Osteocyte (in vitro differentiated cells): ENCODE data around the gene SEMA3D. TPM values are rescaled to one million over a fixed set of nuclear protein-coding genes. Genes with fewer than 3 reads are reported as not detected.

Source experiments
- DNase-seq: peaks from one replicate; pipeline ENCODE4 v3.0.0; 2021; ENCODE audit warnings: mixed read lengths; ENCODE audit not compliant: unreplicated experiment; ENCODE audit errors: extremely low spot score
- H3K27ac Mint-ChIP-seq: one replicate; pipeline ENCODE4 v1.8.0; 2021; ENCODE audit warnings: mild to moderate bottlenecking, mixed read lengths; ENCODE audit not compliant: unreplicated experiment
- H3K27me3 Mint-ChIP-seq: one replicate; pipeline ENCODE4 v1.8.0; 2021; ENCODE audit warnings: mixed read lengths; ENCODE audit not compliant: unreplicated experiment
- H3K36me3 Mint-ChIP-seq: one replicate; pipeline ENCODE4 v1.8.0; 2021; ENCODE audit warnings: mixed read lengths; ENCODE audit not compliant: unreplicated experiment
- H3K4me1 Mint-ChIP-seq: one replicate; pipeline ENCODE4 v1.8.0; 2021; ENCODE audit warnings: mixed read lengths; ENCODE audit not compliant: unreplicated experiment
- H3K4me3 Mint-ChIP-seq: one replicate; pipeline ENCODE4 v1.8.0; 2021; ENCODE audit warnings: mild to moderate bottlenecking, moderate library complexity, mixed read lengths; ENCODE audit not compliant: unreplicated experiment
- H3K9me3 Mint-ChIP-seq: one replicate; pipeline ENCODE4 v1.8.0; 2021; ENCODE audit warnings: mixed read lengths; ENCODE audit not compliant: unreplicated experiment
- CTCF ChIP-seq: fragments of 200-600 bp; sonication (generic); IDR thresholded peaks from 2 replicates; pipeline ENCODE4 v1.5.0; 2021; ENCODE audit warnings: antibody characterized with exemption, mild to moderate bottlenecking, moderate library complexity
- total RNA-seq: library from RNA; stranded (reverse); gene quantifications from 2 replicates; pipeline ENCODE4 v1.2.1, GENCODE V29; 2021

SEMA3D gene
- total RNA-seq, 1 donor from 2014 or later: 18.6 TPM

DNA sequence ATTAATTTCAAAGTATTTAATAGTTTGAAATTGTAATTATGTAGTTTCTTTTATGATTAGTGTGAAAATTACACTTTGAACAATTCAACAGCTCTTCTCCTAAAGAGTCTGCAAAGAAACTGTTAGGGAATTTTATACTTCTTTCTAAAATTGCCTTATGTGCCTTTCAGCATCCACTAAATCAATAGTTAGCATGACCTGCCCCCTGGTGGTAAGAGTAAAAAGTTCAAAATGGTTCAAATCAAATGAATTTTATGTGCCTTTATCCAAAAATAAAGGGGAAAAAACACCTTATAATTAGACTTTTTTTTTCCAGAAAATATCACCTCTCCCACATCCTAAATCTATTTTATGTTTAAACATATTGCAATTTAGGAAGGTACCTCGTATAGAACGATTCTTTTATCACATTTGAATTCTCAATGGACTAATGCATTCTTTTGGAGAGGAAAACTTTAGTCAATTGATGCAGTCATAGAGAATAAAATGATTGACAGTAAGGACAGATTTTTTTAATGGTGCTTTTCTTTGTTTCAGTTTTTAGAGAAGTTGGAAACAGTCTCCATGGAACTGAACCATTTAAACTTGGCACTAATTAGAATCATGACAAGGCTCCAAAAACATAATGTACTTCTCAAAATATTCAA lies 163.7 kb downstream of the SEMA3D start:
- peak; percentile 78 for TF ChIP-seq CTCF
- H3K27me3 Mint-ChIP-seq: no peaks in the 10 kb centered on the region

GRCh38 chr7:85022064-85022697 lies 164.7 kb downstream of the SEMA3D start:
- Mint-ChIP-seq H3K4me3 (no peak overlapping the region), H3K4me1 (peaks cover 22% of the 10 kb centered on the region), H3K27ac (no peak overlapping the region), H3K9me3 (no peaks in the 10 kb centered on the region), H3K36me3 (no peaks in the 10 kb centered on the region), H3K27me3 (no peaks in the 10 kb centered on the region)
- TF ChIP-seq CTCF: no peak
- DNase-seq: no peak

More for the DNA sequence above, 163.7 kb downstream of the SEMA3D start:
- H3K9me3 Mint-ChIP-seq: no peaks in the 10 kb centered on the region
- no peak overlapping the region for H3K27ac Mint-ChIP-seq
- H3K4me3 Mint-ChIP-seq: no peak overlapping the region
- peaks cover 22% of the 10 kb centered on the region for H3K4me1 Mint-ChIP-seq
- DNase-seq: no peak
- H3K36me3 Mint-ChIP-seq: no peaks in the 10 kb centered on the region

DNA sequence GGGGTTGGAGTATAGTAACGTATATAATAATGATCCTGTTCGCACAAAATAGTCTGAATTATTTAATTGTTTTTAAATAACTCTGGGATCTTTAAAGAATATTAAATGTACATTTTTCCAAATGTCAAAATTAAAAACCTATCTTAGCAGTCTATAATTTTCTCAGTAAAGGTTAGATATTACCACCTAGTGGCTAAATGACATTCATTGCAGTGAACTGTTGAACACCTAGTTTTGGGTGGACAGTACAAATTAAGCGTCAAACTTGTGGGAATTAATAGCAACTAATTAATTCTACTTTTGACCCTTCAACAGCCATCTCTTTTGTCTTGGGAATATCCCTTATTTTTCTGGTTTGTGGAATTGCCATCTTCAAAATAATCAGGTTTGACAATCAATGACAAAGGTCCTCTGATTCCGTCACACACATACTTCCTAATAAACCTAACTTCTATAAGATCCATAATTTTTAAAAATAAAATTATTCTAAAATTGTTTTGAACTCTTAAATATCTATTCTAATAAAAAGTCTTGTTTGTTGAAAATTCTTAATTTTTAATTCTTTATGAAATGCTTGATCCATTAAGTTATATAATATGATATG lies 165.7 kb downstream of the SEMA3D start:
- H3K4me1 Mint-ChIP-seq: peaks cover 23% of the 10 kb centered on the region
- no peak overlapping the region for H3K4me3 Mint-ChIP-seq
- no peak for DNase-seq
- no peak overlapping the region for H3K27ac Mint-ChIP-seq
- no peaks in the 10 kb centered on the region for H3K27me3 Mint-ChIP-seq
- H3K9me3 Mint-ChIP-seq: no peaks in the 10 kb centered on the region
- H3K36me3 Mint-ChIP-seq: no peaks in the 10 kb centered on the region
- TF ChIP-seq CTCF: peak; percentile 80

DNA sequence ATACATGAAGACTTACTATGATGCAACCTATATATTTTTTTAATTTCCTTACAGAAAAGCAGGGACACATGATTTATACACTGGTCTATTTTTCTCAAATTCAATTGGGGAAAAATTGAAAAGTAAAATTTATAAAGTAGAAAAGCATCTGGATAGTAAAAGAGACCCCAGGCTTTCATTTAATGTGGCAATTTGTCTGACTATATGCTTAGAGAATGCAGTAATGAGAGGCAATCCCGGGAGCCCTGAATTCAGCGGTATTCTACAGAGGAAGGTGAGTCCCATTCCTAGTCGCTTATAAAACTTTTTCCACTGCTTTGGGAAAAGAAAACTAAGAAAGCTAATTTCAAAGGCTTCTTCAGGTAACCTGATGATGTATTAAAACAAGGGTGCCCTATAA lies 167.1 kb downstream of the SEMA3D start:
- H3K4me1 Mint-ChIP-seq: peaks cover 20% of the 10 kb centered on the region
- H3K27me3 Mint-ChIP-seq: no peaks in the 10 kb centered on the region
- no peak for DNase-seq
- no peak overlapping the region for H3K4me3 Mint-ChIP-seq
- no peaks in the 10 kb centered on the region for H3K36me3 Mint-ChIP-seq
- no peak for TF ChIP-seq CTCF
- H3K27ac Mint-ChIP-seq: no peak overlapping the region
- H3K9me3 Mint-ChIP-seq: no peaks in the 10 kb centered on the region

DNA sequence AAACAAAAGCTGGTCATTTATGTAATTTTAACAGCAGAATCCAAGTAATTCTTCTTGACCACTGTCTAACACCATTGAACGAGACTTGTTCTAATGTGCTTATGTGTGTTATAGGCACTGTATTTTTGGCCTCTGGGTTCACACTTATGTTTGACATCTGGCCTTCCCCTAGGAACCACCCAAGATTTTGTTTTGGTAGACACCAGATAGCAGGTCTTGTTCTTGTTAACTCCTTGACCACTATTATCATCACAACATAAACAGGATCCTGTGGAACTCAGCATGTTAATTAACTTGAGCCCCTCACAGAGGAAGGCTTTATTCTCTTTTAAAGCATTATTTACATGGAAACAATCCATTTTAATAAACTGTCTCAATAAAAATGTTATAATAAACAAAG lies 167.7 kb downstream of the SEMA3D start:
- H3K9me3 Mint-ChIP-seq: no peaks in the 10 kb centered on the region
- H3K27ac Mint-ChIP-seq: no peak overlapping the region
- no peak for DNase-seq
- H3K27me3 Mint-ChIP-seq: no peaks in the 10 kb centered on the region
- peaks cover 17% of the 10 kb centered on the region for H3K4me1 Mint-ChIP-seq
- no peak for TF ChIP-seq CTCF
- no peak overlapping the region for H3K4me3 Mint-ChIP-seq
- H3K36me3 Mint-ChIP-seq: no peaks in the 10 kb centered on the region
